ENCODE data around the gene LGR6. TPM values are rescaled to one million over a fixed set of nuclear protein-coding genes. Genes with fewer than 3 reads are reported as not detected.

Gene LGR6
- total and polyA plus RNA-seq, 2 of the 8 experiments (the other 6 are each of a cell fraction or from before 2014, with no cell fraction given) = 0.50 to 1.0 TPM

- H3K4me2 ChIP-seq (ENCODE audit: insufficient read depth in 1 of 2, low read depth in 2 of 2, low read length in 2 of 2) = no peak overlapping the region
- no peak overlapping the region for H2AK5ac ChIP-seq (ENCODE audit: low read depth, low read length)
- ChIA-PET CTCF (ENCODE audit: partially characterized antibody) (interaction anchor here (1.0 to 2.0 kb wide), 4 partner anchors 13 to 94 kb away, joined by 3 to 5 read pairs (median 4); no protein-coding TSS in a partner anchor), POLR2A (ENCODE audit: partially characterized antibody) (interaction anchor here (1.0 kb wide), 1 partner anchor 124 kb away, joined by 3 read pairs; no protein-coding TSS in a partner anchor)
- no peak overlapping the region for H2BK12ac ChIP-seq (ENCODE audit: low read depth, low read length)
- no peaks in the 10 kb centered on the region for H3K36me3 ChIP-seq (ENCODE audit: control insufficient read depth in 2 of 4, insufficient read depth in 4 of 4, low read length in 3 of 4)
- no peaks in the 10 kb centered on the region for H3K9me3 ChIP-seq (ENCODE audit: insufficient read depth in 2 of 2, low read depth in 1 of 2, low read length in 1 of 2)
- H3K4me3 ChIP-seq (ENCODE audit: extremely low read depth in 1 of 4, insufficient read depth in 2 of 4, low read depth in 3 of 4, low read length in 4 of 4) = no peak overlapping the region
- no peaks in the 10 kb centered on the region for H3K79me1 ChIP-seq (ENCODE audit: low read depth, low read length)
- no peak overlapping the region for H2AFZ ChIP-seq (ENCODE audit: low read length)
- no peak overlapping the region for H4K91ac ChIP-seq (replicated peaks; ENCODE audit: insufficient read length, low read length)
- H3K56ac ChIP-seq (replicated peaks; ENCODE audit: insufficient read length, low read depth, low read length) = no peak overlapping the region
- no peaks in the 10 kb centered on the region for H3K79me2 ChIP-seq (ENCODE audit: control insufficient read depth in 1 of 2, insufficient read depth in 2 of 2, low read length in 2 of 2)
- H2BK120ac ChIP-seq (replicated peaks; ENCODE audit: low read depth, low read length) = no peak overlapping the region
- DNase-seq (ENCODE audit: low read depth in 1 of 2, low spot score in 2 of 2) = no peak
- H4K5ac ChIP-seq (ENCODE audit: insufficient read length, low read depth, low read length) = no peak overlapping the region
- H3K27ac ChIP-seq (ENCODE audit: low read depth, low read length) = no peak overlapping the region
- no peak overlapping the region for H2BK15ac ChIP-seq (ENCODE audit: low read length)
- no peak overlapping the region for H3K23ac ChIP-seq (ENCODE audit: insufficient read length)
- no peak overlapping the region for H4K8ac ChIP-seq (ENCODE audit: extremely low read depth, insufficient read depth, low read length)
- no peaks in the 10 kb centered on the region for H3K23me2 ChIP-seq (ENCODE audit: low read depth, low read length)
- H4K20me1 ChIP-seq (replicated peaks in 1 of 2; ENCODE audit: control insufficient read depth in 1 of 2, insufficient read depth in 2 of 2, low read length in 2 of 2) = no peaks in the 10 kb centered on the region
- no peak for FAIRE-seq
- no peak overlapping the region for H2BK20ac ChIP-seq (ENCODE audit: low read length)
- H3K14ac ChIP-seq (ENCODE audit: insufficient read length) = no peak overlapping the region
- no peak overlapping the region for H3K4ac ChIP-seq (replicated peaks; ENCODE audit: insufficient read length, low read depth, low read length)
- H3K9ac ChIP-seq (replicated peaks in 1 of 4; ENCODE audit: extremely low read depth in 1 of 4, low read depth in 3 of 4, low read length in 3 of 4) = no peak overlapping the region
- no peak overlapping the region for H2BK5ac ChIP-seq (ENCODE audit: low read depth, low read length)
- no peaks in the 10 kb centered on the region for H3K27me3 ChIP-seq (replicated peaks in 1 of 4; ENCODE audit: control insufficient read depth in 3 of 4, extremely low read depth in 1 of 4, insufficient read depth in 3 of 4, low read length in 3 of 4)
- WGBS, 2 experiments (ENCODE audit: extremely low coverage in 1 of 2, insufficient coverage in 1 of 2, insufficient read length in 1 of 2, insufficient replicate concordance in 2 of 2, low coverage in 1 of 2, low lambda C conversion rate in 2 of 2, missing lambda C conversion rate in 1 of 2) = 76% methylated on average over 6 of the region's 6 CpGs; no CpG with 5 or more reads in 1 of the 2 experiments
- no peaks in the 10 kb centered on the region for H3K4me1 ChIP-seq (replicated peaks in 1 of 4; ENCODE audit: control insufficient read depth in 3 of 4, insufficient read depth in 4 of 4, low read length in 3 of 4)
- no peak overlapping the region for H3K18ac ChIP-seq (ENCODE audit: extremely low read depth, low read length)
- TF ChIP-seq RXRA (IDR thresholded peaks at IDR 0.05; ENCODE audit: insufficient read depth, low read depth, low read length) = no peak
- no peak for TF ChIP-seq SIRT6 (IDR thresholded peaks at IDR 0.05; ENCODE audit: low read length)
- TF ChIP-seq TBP (IDR thresholded peaks at IDR 0.05; ENCODE audit: low read depth, low read length) = no peak
- no peak for TF ChIP-seq SP4 (IDR thresholded peaks at IDR 0.05; ENCODE audit: low read length)
- TF ChIP-seq SIN3A (conservative IDR thresholded peaks at IDR 0.05 in 1 of 2, IDR thresholded peaks at IDR 0.05 in 1 of 2; ENCODE audit: low read depth in 1 of 2, low read length in 2 of 2) = no peak
- TF ChIP-seq POLR2A (IDR thresholded peaks at IDR 0.05; ENCODE audit: control extremely low read depth in 1 of 2, low read depth in 2 of 2, low read length in 2 of 2) = no peak
- no peak for TF ChIP-seq EP300 (IDR thresholded peaks at IDR 0.05; ENCODE audit: borderline replicate concordance in 1 of 2, low read depth in 2 of 2, low read length in 2 of 2)
- no peak for TF ChIP-seq JUN (IDR thresholded peaks at IDR 0.05; ENCODE audit: low read depth, low read length)
- no peak for TF ChIP-seq JUND (IDR thresholded peaks at IDR 0.05; ENCODE audit: low read length)
- TF ChIP-seq GTF2F1 (IDR thresholded peaks at IDR 0.05; ENCODE audit: borderline replicate concordance, low read depth, low read length) = no peak
- TF ChIP-seq NRF1 (IDR thresholded peaks at IDR 0.05; ENCODE audit: low read depth, low read length) = no peak
- no peak for TF ChIP-seq ATF3 (IDR thresholded peaks at IDR 0.05; ENCODE audit: insufficient read depth, low read depth, low read length)
- no peak for TF ChIP-seq ZNF274 (IDR thresholded peaks at IDR 0.05; ENCODE audit: borderline replicate concordance, extremely low read depth, low read length)
- no peak for TF ChIP-seq BACH1 (IDR thresholded peaks at IDR 0.05; ENCODE audit: low read length)
Observed at GRCh38 chr1:202286622-202287097, 93.1 kb downstream of the LGR6 start.
